IMR-90 (cell line): ENCODE results near the gene NPSR1. TPM values are rescaled to one million over a fixed set of nuclear protein-coding genes. Genes with fewer than 3 reads are reported as not detected.

Experiments
- ATAC-seq: fragments of 200-7000 bp; cut with Tn5 transposase; 2 replicates; pipeline ENCODE4 v1.9.1; 2020; ENCODE audit warnings: low read depth, mild to moderate bottlenecking, moderate library complexity
- BruUV-seq: library from RNA; stranded (reverse); fragments of 400-500 nt; replicated peaks from 2 replicates; lab custom pipeline; 2021; lab: Mats Ljungman, UMichigan
- CTCF ChIA-PET: fragments of 300-600 bp; formaldehyde crosslinking; extraction: SDS; loops from one replicate; lab custom pipeline; 2021; ENCODE audit warnings: antibody characterized with exemption; lab: Yijun Ruan, JAX
- POLR2A ChIA-PET: fragments of 300-600 bp; sonication (Branson Sonifier 250); formaldehyde crosslinking; loops from one replicate; lab custom pipeline; 2022; ENCODE audit warnings: antibody characterized with exemption; ENCODE audit not compliant: unreplicated experiment; lab: Charles Lee
- DNase-seq: peaks from one replicate; pipeline ENCODE4 v3.0.0; 2013
- H2AFZ ChIP-seq: replicated peaks from 2 replicates; pipeline ENCODE3; 2013; ENCODE audit warnings: low read length, mild to moderate bottlenecking; ENCODE audit not compliant: poor library complexity
- H2AK5ac ChIP-seq: 2 replicates; pipeline ENCODE4 v1.6.1; 2013; ENCODE audit warnings: low read depth, low read length, inconsistent platforms
- H2AK9ac ChIP-seq: replicated peaks from 2 replicates; pipeline ENCODE3; 2013; ENCODE audit warnings: mild to moderate bottlenecking, low read depth, low read length, moderate library complexity; ENCODE audit not compliant: poor library complexity
- H2BK120ac ChIP-seq: 2 replicates; pipeline ENCODE4 v1.6.1; 2013; ENCODE audit warnings: low read depth, low read length, inconsistent platforms
- H2BK15ac ChIP-seq: 3 replicates; pipeline ENCODE4 v1.6.1; 2013; ENCODE audit warnings: low read depth, low read length, inconsistent platforms
- H2BK20ac ChIP-seq: 2 replicates; pipeline ENCODE4 v1.6.1; 2013; ENCODE audit warnings: low read depth, mild to moderate bottlenecking, inconsistent platforms, low read length, moderate library complexity
- H2BK5ac ChIP-seq: 2 replicates; pipeline ENCODE4 v1.6.1; 2013; ENCODE audit warnings: mild to moderate bottlenecking, low read depth, low read length, inconsistent platforms; ENCODE audit not compliant: poor library complexity, severe bottlenecking
- H3K14ac ChIP-seq: replicated peaks from 2 replicates; pipeline ENCODE4 v1.6.1; 2013; ENCODE audit warnings: low read depth, low read length, inconsistent platforms
- H3K18ac ChIP-seq: 2 replicates; pipeline ENCODE4 v1.6.1; 2013; ENCODE audit warnings: low read depth, low read length, control low read depth
- H3K23ac ChIP-seq: 2 replicates; pipeline ENCODE4 v1.6.1; 2013; ENCODE audit warnings: low read depth, low read length, inconsistent platforms
- H3K27ac ChIP-seq: 2 replicates; pipeline ENCODE4 v1.5.1; 2013; ENCODE audit warnings: mild to moderate bottlenecking, control low read depth, low read length; ENCODE audit not compliant: insufficient read depth
- H3K27me3 ChIP-seq: 2 replicates; pipeline ENCODE4 v1.6.1; 2013; ENCODE audit warnings: low read length; ENCODE audit not compliant: control insufficient read depth, insufficient read depth
- H3K36me3 ChIP-seq: 2 replicates; pipeline ENCODE4 v1.6.1; 2013; ENCODE audit warnings: low read length, mixed read lengths; ENCODE audit not compliant: control insufficient read depth, insufficient read depth
- H3K4ac ChIP-seq: 2 replicates; pipeline ENCODE4 v1.6.1; 2013; ENCODE audit warnings: low read depth, low read length, inconsistent platforms
- H3K4me1 ChIP-seq: 2 replicates; pipeline ENCODE4 v1.6.1; 2013; ENCODE audit warnings: low read length, mixed read lengths; ENCODE audit not compliant: control insufficient read depth, insufficient read depth
- H3K4me2 ChIP-seq: 2 replicates; pipeline ENCODE4 v1.6.1; 2013; ENCODE audit warnings: low read depth, mild to moderate bottlenecking, control low read depth, low read length, moderate library complexity
- H3K4me3 ChIP-seq: 2 replicates; pipeline ENCODE4 v1.5.1; 2013; ENCODE audit warnings: low read depth, mild to moderate bottlenecking, control low read depth, low read length, moderate library complexity; ENCODE audit not compliant: insufficient read depth
- H3K56ac ChIP-seq: 2 replicates; pipeline ENCODE4 v1.6.1; 2013; ENCODE audit warnings: low read length, inconsistent platforms; ENCODE audit not compliant: insufficient read depth; ENCODE audit errors: extremely low read depth
- H3K79me1 ChIP-seq, 2 experiments: 2 replicates each; pipeline ENCODE4 v1.6.1; 2013; ENCODE audit warnings: low read length in 2 of 2, inconsistent platforms in 1 of 2, low read depth in 1 of 2
- H3K9ac ChIP-seq: 2 replicates; pipeline ENCODE4 v1.6.1; 2013; ENCODE audit warnings: low read depth, low read length, control low read depth
- H3K9me1 ChIP-seq: 2 replicates; pipeline ENCODE4 v1.6.1; 2013; ENCODE audit warnings: low read length, inconsistent platforms; ENCODE audit not compliant: insufficient read depth
- H3K9me3 ChIP-seq: 2 replicates; pipeline ENCODE4 v1.6.1; 2013; ENCODE audit warnings: low read length; ENCODE audit not compliant: control insufficient read depth, insufficient read depth
- H4K20me1 ChIP-seq: 2 replicates; pipeline ENCODE4 v1.6.1; 2013; ENCODE audit warnings: low read length, inconsistent platforms; ENCODE audit not compliant: insufficient read depth
- H4K5ac ChIP-seq: 2 replicates; pipeline ENCODE4 v1.6.1; 2013; ENCODE audit warnings: mild to moderate bottlenecking, low read depth, low read length, control low read depth
- H4K8ac ChIP-seq, 2 experiments: 2 replicates each; pipeline ENCODE4 v1.6.1; 2013; ENCODE audit warnings: low read depth in 2 of 2, low read length in 2 of 2, control low read depth in 1 of 2, inconsistent platforms in 1 of 2
- H4K91ac ChIP-seq: 2 replicates; pipeline ENCODE4 v1.6.1; 2013; ENCODE audit warnings: low read depth, low read length, inconsistent platforms; ENCODE audit not compliant: insufficient read depth
- BHLHE40 ChIP-seq: fragments of 150-350 bp; IDR thresholded peaks from 2 replicates; pipeline ENCODE4 v1.6.1; 2016; ENCODE audit warnings: mild to moderate bottlenecking, low read depth, low read length
- CEBPB ChIP-seq: IDR thresholded peaks from 2 replicates; pipeline ENCODE4 v1.6.1; 2012; ENCODE audit warnings: low read depth, low read length, improper control_type of control experiment
- FOS ChIP-seq: fragments of 150-350 bp; IDR thresholded peaks from 2 replicates; pipeline ENCODE4 v1.6.1; 2016; ENCODE audit warnings: low read depth, low read length
- MAFK ChIP-seq: IDR thresholded peaks from 2 replicates; pipeline ENCODE4 v1.6.1; 2012; ENCODE audit warnings: low read depth, low read length, improper control_type of control experiment
- MAZ ChIP-seq: IDR thresholded peaks from 2 replicates; pipeline ENCODE4 v1.6.1; 2012; ENCODE audit warnings: low read depth, mild to moderate bottlenecking, low read length, improper control_type of control experiment, moderate library complexity, borderline replicate concordance
- MXI1 ChIP-seq: IDR thresholded peaks from 2 replicates; pipeline ENCODE4 v1.6.1; 2012; ENCODE audit warnings: low read depth, mild to moderate bottlenecking, low read length, moderate library complexity, borderline replicate concordance
- NFE2L2 ChIP-seq: fragments of 150-350 bp; IDR thresholded peaks from 2 replicates; pipeline ENCODE4 v1.6.1; 2016; ENCODE audit warnings: low read depth, mild to moderate bottlenecking, low read length
- POLR2A ChIP-seq: IDR thresholded peaks from 2 replicates; pipeline ENCODE4 v1.6.1; 2012; ENCODE audit warnings: mild to moderate bottlenecking, low read depth, low read length
- RAD21 ChIP-seq: IDR thresholded peaks from 2 replicates; pipeline ENCODE4 v1.6.1; 2012; ENCODE audit warnings: low read length, improper control_type of control experiment
- RCOR1 ChIP-seq: IDR thresholded peaks from 2 replicates; pipeline ENCODE4 v1.6.1; 2012; ENCODE audit warnings: mild to moderate bottlenecking, low read length, improper control_type of control experiment; ENCODE audit not compliant: insufficient replicate concordance
- RFX5 ChIP-seq: IDR thresholded peaks from 2 replicates; pipeline ENCODE4 v1.8.0; 2012; ENCODE audit warnings: low read depth, mild to moderate bottlenecking, low read length, moderate library complexity
- SMC3 ChIP-seq: fragments of 150-350 bp; IDR thresholded peaks from 2 replicates; pipeline ENCODE4 v1.6.1; 2016; ENCODE audit warnings: low read depth, mild to moderate bottlenecking, antibody characterized with exemption, low read length, moderate library complexity
- USF2 ChIP-seq: fragments of 150-350 bp; IDR thresholded peaks from 2 replicates; pipeline ENCODE4 v1.6.1; 2017; ENCODE audit warnings: mild to moderate bottlenecking, antibody characterized with exemption, low read length, low read depth
- WGBS, 2 experiments: methylation state at CpG; one replicate each; pipeline versions ENCODE4 v1.1.5 to v1.1.7; 2013; ENCODE audit warnings: missing lambda C conversion rate in 2 of 2; ENCODE audit not compliant: insufficient read length in 1 of 2; ENCODE audit errors: extremely low coverage in 2 of 2; 5-methylcytosine and 5-hydroxymethylcytosine counted together
- dilution Hi-C: fragments of 300-500 bp; cut with HindIII; formaldehyde crosslinking; loops from one replicate; pipeline ENCODE4 v1.14.3; 2018; ENCODE audit warnings: low sequenced_read_pairs; ENCODE audit not compliant: unreplicated experiment
- in situ Hi-C: fragments of 300-500 bp; cut with MboI; formaldehyde crosslinking; loops from 3 replicates; pipeline ENCODE4 v1.14.3; 2019; ENCODE audit warnings: low sequenced_read_pairs, inconsistent platforms, mixed read lengths
- intact Hi-C: fragments of 100-400 bp; cut with micrococcal nuclease; formaldehyde crosslinking; loops from 2 replicates; pipeline ENCODE4 v1.10.0; 2022
- polyA plus RNA-seq, 3 experiments: library from polyadenylated mRNA; depleted of rRNA; stranded (reverse); fragments of >200 nt; gene quantifications; 2 replicates each; pipeline ENCODE4 v1.2.3, GENCODE V29; 2012; ENCODE audit warnings: low replicate concordance in 1 of 3
- total RNA-seq: library from RNA; depleted of rRNA; stranded (reverse); fragments of >200 nt; gene quantifications from 2 replicates; pipeline ENCODE4 v1.2.3, GENCODE V29; 2012
- TF ChIP-seq, protein P1 (sequence below): fragments of 150-350 bp; IDR thresholded peaks from 2 replicates; pipeline ENCODE4 v1.6.1; 2016; ENCODE audit warnings: low read depth, mild to moderate bottlenecking, low read length, moderate library complexity, borderline replicate concordance
- TF ChIP-seq, protein P2 (sequence below): conservative IDR thresholded peaks from 2 replicates; pipeline ENCODE4 v1.5.1; 2012; ENCODE audit warnings: mild to moderate bottlenecking, low read depth, low read length, improper control_type of control experiment

Gene NPSR1
- total and polyA plus RNA-seq, 2 of the 4 experiments (the other 2 are of a cell fraction), result not detected

DNA sequence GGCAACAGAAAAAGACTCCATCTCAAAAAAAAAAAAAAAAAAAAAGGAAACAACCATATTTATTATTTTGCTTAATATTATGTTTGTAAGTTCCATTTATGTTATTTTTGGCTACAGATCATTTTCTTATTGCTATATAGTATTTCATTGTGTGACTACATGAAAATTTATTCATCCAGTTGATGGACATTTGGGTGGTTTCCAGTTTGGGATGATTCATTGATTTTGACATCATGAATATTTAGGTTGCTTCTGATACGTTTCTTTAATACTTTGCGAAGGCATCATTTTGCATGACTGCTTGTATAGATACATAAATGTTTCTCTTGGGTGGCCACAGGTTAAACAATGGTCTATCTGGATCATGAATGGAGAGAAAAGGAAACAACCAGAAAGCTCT, 2.0 kb upstream of the NPSR1 start:
- TF ChIP-seq, protein P1, sequence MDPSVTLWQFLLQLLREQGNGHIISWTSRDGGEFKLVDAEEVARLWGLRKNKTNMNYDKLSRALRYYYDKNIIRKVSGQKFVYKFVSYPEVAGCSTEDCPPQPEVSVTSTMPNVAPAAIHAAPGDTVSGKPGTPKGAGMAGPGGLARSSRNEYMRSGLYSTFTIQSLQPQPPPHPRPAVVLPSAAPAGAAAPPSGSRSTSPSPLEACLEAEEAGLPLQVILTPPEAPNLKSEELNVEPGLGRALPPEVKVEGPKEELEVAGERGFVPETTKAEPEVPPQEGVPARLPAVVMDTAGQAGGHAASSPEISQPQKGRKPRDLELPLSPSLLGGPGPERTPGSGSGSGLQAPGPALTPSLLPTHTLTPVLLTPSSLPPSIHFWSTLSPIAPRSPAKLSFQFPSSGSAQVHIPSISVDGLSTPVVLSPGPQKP, result no peak
- TF ChIP-seq SMC3 (no peak), MAFK (no peak), NFE2L2 (no peak), FOS (no peak), RCOR1 (no peak), CEBPB (no peak), MXI1 (no peak), BHLHE40 (no peak), MAZ (no peak), POLR2A (no peak), USF2 (no peak), RAD21 (no peak), RFX5 (no peak)
- TF ChIP-seq, protein P2, sequence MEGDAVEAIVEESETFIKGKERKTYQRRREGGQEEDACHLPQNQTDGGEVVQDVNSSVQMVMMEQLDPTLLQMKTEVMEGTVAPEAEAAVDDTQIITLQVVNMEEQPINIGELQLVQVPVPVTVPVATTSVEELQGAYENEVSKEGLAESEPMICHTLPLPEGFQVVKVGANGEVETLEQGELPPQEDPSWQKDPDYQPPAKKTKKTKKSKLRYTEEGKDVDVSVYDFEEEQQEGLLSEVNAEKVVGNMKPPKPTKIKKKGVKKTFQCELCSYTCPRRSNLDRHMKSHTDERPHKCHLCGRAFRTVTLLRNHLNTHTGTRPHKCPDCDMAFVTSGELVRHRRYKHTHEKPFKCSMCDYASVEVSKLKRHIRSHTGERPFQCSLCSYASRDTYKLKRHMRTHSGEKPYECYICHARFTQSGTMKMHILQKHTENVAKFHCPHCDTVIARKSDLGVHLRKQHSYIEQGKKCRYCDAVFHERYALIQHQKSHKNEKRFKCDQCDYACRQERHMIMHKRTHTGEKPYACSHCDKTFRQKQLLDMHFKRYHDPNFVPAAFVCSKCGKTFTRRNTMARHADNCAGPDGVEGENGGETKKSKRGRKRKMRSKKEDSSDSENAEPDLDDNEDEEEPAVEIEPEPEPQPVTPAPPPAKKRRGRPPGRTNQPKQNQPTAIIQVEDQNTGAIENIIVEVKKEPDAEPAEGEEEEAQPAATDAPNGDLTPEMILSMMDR, result no peak
- Histone ChIP-seq H3K27me3 (no peaks in the 10 kb centered on the region), H2AK9ac (no peak overlapping the region), H3K14ac (no peak overlapping the region), H3K4me1 (no peaks in the 10 kb centered on the region), H3K4me2 (no peak overlapping the region), H2BK20ac (no peak overlapping the region), H4K5ac (no peak overlapping the region), H3K9ac (no peak overlapping the region), H3K36me3 (no peaks in the 10 kb centered on the region), H2BK120ac (no peak overlapping the region), H3K79me1 (no peaks in the 10 kb centered on the region), H3K9me1 (no peaks in the 10 kb centered on the region), H3K9me3 (peaks cover 4% of the 10 kb centered on the region; the same call in 1 of the 2 replicates), H2AFZ (no peak overlapping the region), H3K4ac (no peak overlapping the region), H3K4me3 (no peak overlapping the region), H3K56ac (no peak overlapping the region), H2AK5ac (no peak overlapping the region), H2BK5ac (no peak overlapping the region), H4K8ac (no peak overlapping the region), H3K18ac (no peak overlapping the region), H2BK15ac (no peak overlapping the region), H4K91ac (no peak overlapping the region), H3K23ac (no peak overlapping the region), H4K20me1 (no peaks in the 10 kb centered on the region), H3K27ac (no peak overlapping the region)
- ATAC-seq, result no peak
- no TSS peak for BruUV-seq
- CTCF ChIA-PET, result no interaction called here
- dilution Hi-C loops, result no loop called here
- POLR2A ChIA-PET, result no interaction called here
- WGBS, 2 experiments, result no CpG with 5 or more reads among the region's 2 CpGs
- intact Hi-C loops, result no loop called here
- DNase-seq, result no peak
- in situ Hi-C loops, result no loop called here
